Mammary epithelial cell (primary cell): ENCODE measurements around the gene PSMB10.

ENCODE experiments used
- CTCF ChIP-seq, 2 donors: IDR thresholded peaks in 1 of 2; conservative IDR thresholded peaks in 1 of 2; 2 replicates each; pipeline ENCODE4 v1.5.1; 2011 to 2012; ENCODE audit warnings: inconsistent platforms in 2 of 2, low read length in 2 of 2, mild to moderate bottlenecking in 2 of 2, control low read depth in 1 of 2, low read depth in 1 of 2; ENCODE audit not compliant: insufficient read depth in 1 of 2; ENCODE audit errors: extremely low read depth in 1 of 2
- EZH2 ChIP-seq: IDR thresholded peaks from 2 replicates; pipeline ENCODE4 v1.6.1; 2012; ENCODE audit warnings: low read length, inconsistent platforms, borderline replicate concordance

GRCh38 chr16:67954421-67955196 is 18.0 kb upstream of the PSMB10 start:
- TF ChIP-seq CTCF (conservative IDR thresholded peaks at IDR 0.05 in 1 of 2, IDR thresholded peaks at IDR 0.05 in 1 of 2; ENCODE audit: extremely low read depth in 1 of 2, insufficient read depth in 1 of 2, low read depth in 1 of 2, low read length in 2 of 2) (no peak), EZH2 (no peak)
